ENCODE measurements around the gene CDK6. TPM values are rescaled to one million over a fixed set of nuclear protein-coding genes. Genes with fewer than 3 reads are reported as not detected.

The CDK6 gene
- total and polyA plus RNA-seq, 4 donors, result 3.3 to 35.0 (median 12.0) TPM

DNA sequence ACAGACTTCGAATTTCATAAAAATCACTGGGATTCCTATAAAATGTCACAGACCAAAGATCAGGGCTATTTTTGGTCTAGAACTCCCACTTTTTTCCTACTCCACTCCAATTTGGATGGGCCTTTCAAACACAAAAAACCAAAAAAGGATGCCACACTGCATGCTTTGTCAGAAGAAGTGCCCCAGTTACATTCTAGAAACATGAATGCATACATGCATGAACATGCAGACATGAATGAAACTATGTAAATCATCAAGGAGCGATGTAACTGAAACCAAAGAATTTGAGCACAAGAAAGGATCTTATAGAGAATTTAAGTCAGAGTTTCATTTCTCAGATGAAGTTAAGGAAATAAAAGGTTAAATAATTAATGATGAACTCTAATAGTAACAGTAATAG lies 214.3 kb downstream of the CDK6 start:
- Histone ChIP-seq H3K4me3 (ENCODE audit: low read depth in 1 of 3, low read length in 3 of 3) (no peak overlapping the region), H3K36me3 (ENCODE audit: control insufficient read depth in 4 of 4, insufficient read depth in 3 of 4, low read depth in 1 of 4, low read length in 3 of 4) (peaks cover 1 to 7% (median 4%) of the 10 kb centered on the region in 4 donors), H3K27ac (ENCODE audit: low read depth in 1 of 2, low read length in 2 of 2) (no peak overlapping the region), H3K9me3 (ENCODE audit: control insufficient read depth in 4 of 4, low read length in 3 of 4) (no peaks in the 10 kb centered on the region), H3K9ac (ENCODE audit: low read depth in 1 of 2, low read length in 2 of 2) (no peak overlapping the region), H3K4me1 (ENCODE audit: control insufficient read depth in 4 of 4, insufficient read depth in 4 of 4, low read length in 3 of 4) (peaks cover 0 to 4% (median 0%) of the 10 kb centered on the region in 4 donors), H3K27me3 (ENCODE audit: control insufficient read depth in 4 of 4, insufficient read depth in 4 of 4, low read length in 3 of 4) (no peaks in the 10 kb centered on the region)
- DNase-seq (ENCODE audit: low spot score), result no peak
- WGBS, result 72% methylated on average over 2 of the region's 2 CpGs
- no peak for TF ChIP-seq HNF4G (IDR thresholded peaks at IDR 0.05)
- TF ChIP-seq HNF4A (conservative IDR thresholded peaks at IDR 0.05), result no peak

GRCh38 chr7:92621561-92622023 lies 214.8 kb downstream of the CDK6 start:
- TF ChIP-seq, protein P1, sequence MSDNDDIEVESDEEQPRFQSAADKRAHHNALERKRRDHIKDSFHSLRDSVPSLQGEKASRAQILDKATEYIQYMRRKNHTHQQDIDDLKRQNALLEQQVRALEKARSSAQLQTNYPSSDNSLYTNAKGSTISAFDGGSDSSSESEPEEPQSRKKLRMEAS (IDR thresholded peaks at IDR 0.05), result no peak
- TF ChIP-seq, protein P2, sequence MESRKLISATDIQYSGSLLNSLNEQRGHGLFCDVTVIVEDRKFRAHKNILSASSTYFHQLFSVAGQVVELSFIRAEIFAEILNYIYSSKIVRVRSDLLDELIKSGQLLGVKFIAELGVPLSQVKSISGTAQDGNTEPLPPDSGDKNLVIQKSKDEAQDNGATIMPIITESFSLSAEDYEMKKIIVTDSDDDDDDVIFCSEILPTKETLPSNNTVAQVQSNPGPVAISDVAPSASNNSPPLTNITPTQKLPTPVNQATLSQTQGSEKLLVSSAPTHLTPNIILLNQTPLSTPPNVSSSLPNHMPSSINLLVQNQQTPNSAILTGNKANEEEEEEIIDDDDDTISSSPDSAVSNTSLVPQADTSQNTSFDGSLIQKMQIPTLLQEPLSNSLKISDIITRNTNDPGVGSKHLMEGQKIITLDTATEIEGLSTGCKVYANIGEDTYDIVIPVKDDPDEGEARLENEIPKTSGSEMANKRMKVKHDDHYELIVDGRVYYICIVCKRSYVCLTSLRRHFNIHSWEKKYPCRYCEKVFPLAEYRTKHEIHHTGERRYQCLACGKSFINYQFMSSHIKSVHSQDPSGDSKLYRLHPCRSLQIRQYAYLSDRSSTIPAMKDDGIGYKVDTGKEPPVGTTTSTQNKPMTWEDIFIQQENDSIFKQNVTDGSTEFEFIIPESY (IDR thresholded peaks at IDR 0.05), result no peak
- TF ChIP-seq, protein P3, sequence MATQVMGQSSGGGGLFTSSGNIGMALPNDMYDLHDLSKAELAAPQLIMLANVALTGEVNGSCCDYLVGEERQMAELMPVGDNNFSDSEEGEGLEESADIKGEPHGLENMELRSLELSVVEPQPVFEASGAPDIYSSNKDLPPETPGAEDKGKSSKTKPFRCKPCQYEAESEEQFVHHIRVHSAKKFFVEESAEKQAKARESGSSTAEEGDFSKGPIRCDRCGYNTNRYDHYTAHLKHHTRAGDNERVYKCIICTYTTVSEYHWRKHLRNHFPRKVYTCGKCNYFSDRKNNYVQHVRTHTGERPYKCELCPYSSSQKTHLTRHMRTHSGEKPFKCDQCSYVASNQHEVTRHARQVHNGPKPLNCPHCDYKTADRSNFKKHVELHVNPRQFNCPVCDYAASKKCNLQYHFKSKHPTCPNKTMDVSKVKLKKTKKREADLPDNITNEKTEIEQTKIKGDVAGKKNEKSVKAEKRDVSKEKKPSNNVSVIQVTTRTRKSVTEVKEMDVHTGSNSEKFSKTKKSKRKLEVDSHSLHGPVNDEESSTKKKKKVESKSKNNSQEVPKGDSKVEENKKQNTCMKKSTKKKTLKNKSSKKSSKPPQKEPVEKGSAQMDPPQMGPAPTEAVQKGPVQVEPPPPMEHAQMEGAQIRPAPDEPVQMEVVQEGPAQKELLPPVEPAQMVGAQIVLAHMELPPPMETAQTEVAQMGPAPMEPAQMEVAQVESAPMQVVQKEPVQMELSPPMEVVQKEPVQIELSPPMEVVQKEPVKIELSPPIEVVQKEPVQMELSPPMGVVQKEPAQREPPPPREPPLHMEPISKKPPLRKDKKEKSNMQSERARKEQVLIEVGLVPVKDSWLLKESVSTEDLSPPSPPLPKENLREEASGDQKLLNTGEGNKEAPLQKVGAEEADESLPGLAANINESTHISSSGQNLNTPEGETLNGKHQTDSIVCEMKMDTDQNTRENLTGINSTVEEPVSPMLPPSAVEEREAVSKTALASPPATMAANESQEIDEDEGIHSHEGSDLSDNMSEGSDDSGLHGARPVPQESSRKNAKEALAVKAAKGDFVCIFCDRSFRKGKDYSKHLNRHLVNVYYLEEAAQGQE (IDR thresholded peaks at IDR 0.05), result no peak
- TF ChIP-seq YY1 (IDR thresholded peaks at IDR 0.05), result no peak
- no peak for TF ChIP-seq SP1 (IDR thresholded peaks at IDR 0.05)
- no peak for TF ChIP-seq RXRA (IDR thresholded peaks at IDR 0.05)
- no peak for TF ChIP-seq HNF4G (IDR thresholded peaks at IDR 0.05)
- TF ChIP-seq TAF1 (conservative IDR thresholded peaks at IDR 0.05), result no peak
- no peak for TF ChIP-seq NR2F2 (IDR thresholded peaks at IDR 0.05)
- no peak for TF ChIP-seq RAD21 (IDR thresholded peaks at IDR 0.05)
- TF ChIP-seq ATF3 (IDR thresholded peaks at IDR 0.05), result no peak
- TF ChIP-seq, protein P4, sequence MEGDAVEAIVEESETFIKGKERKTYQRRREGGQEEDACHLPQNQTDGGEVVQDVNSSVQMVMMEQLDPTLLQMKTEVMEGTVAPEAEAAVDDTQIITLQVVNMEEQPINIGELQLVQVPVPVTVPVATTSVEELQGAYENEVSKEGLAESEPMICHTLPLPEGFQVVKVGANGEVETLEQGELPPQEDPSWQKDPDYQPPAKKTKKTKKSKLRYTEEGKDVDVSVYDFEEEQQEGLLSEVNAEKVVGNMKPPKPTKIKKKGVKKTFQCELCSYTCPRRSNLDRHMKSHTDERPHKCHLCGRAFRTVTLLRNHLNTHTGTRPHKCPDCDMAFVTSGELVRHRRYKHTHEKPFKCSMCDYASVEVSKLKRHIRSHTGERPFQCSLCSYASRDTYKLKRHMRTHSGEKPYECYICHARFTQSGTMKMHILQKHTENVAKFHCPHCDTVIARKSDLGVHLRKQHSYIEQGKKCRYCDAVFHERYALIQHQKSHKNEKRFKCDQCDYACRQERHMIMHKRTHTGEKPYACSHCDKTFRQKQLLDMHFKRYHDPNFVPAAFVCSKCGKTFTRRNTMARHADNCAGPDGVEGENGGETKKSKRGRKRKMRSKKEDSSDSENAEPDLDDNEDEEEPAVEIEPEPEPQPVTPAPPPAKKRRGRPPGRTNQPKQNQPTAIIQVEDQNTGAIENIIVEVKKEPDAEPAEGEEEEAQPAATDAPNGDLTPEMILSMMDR (IDR thresholded peaks at IDR 0.05; ENCODE audit: low read depth, low read length, missing input control), result no peak
- no peak for TF ChIP-seq GABPA (IDR thresholded peaks at IDR 0.05 in 1 of 2, conservative IDR thresholded peaks at IDR 0.05 in 1 of 2)
- Histone ChIP-seq H3K4me3 (ENCODE audit: low read depth in 1 of 3, low read length in 3 of 3) (no peak overlapping the region), H3K36me3 (ENCODE audit: control insufficient read depth in 4 of 4, insufficient read depth in 3 of 4, low read depth in 1 of 4, low read length in 3 of 4) (peaks cover 1 to 9% (median 5%) of the 10 kb centered on the region in 4 donors), H3K9me3 (ENCODE audit: control insufficient read depth in 4 of 4, low read length in 3 of 4) (no peaks in the 10 kb centered on the region), H3K27me3 (ENCODE audit: control insufficient read depth in 4 of 4, insufficient read depth in 4 of 4, low read length in 3 of 4) (no peaks in the 10 kb centered on the region), H3K4me1 (ENCODE audit: control insufficient read depth in 4 of 4, insufficient read depth in 4 of 4, low read length in 3 of 4) (peaks cover 0 to 4% (median 0%) of the 10 kb centered on the region in 4 donors), H3K27ac (ENCODE audit: low read depth in 1 of 2, low read length in 2 of 2) (no peak overlapping the region), H3K9ac (ENCODE audit: low read depth in 1 of 2, low read length in 2 of 2) (no peak overlapping the region)
- 78% methylated on average over 2 of the region's 2 CpGs for WGBS
- no peak for DNase-seq (ENCODE audit: low spot score)

All from liver (tissue), 9 donors.